ENCODE results near the gene PDE6G.

DNA sequence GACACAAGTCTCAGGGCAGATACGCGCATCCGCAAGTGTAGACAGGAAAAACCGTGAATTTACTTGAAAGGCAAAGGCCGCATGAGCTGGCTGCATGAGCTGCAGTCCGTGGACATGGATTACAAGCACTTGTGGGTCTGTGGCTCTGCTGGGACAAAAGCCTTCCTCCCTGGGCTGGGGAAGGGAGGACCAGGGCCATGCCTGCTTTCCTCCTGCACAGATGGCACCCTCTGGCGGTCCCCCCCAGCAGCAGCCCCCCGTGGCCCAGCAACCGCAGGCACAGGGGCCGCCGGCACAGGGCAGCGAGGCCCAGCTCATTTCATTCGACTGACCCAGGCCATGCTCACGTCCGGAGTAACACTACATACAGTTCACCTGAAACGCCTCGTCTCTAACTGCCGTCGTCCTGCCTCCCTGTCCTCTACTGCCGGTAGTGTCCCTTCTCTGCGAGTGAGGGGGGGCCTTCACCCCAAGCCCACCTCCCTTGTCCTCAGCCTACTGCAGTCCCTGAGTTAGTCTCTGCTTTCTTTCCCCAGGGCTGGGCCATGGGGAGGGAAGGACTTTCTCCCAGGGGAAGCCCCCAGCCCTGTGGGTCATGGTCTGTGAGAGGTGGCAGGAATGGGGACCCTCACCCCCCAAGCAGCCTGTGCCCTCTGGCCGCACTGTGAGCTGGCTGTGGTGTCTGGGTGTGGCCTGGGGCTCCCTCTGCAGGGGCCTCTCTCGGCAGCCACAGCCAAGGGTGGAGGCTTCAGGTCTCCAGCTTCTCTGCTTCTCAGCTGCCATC lies 45.1 kb upstream of the PDE6G start:
- TF ChIP-seq, protein P1, sequence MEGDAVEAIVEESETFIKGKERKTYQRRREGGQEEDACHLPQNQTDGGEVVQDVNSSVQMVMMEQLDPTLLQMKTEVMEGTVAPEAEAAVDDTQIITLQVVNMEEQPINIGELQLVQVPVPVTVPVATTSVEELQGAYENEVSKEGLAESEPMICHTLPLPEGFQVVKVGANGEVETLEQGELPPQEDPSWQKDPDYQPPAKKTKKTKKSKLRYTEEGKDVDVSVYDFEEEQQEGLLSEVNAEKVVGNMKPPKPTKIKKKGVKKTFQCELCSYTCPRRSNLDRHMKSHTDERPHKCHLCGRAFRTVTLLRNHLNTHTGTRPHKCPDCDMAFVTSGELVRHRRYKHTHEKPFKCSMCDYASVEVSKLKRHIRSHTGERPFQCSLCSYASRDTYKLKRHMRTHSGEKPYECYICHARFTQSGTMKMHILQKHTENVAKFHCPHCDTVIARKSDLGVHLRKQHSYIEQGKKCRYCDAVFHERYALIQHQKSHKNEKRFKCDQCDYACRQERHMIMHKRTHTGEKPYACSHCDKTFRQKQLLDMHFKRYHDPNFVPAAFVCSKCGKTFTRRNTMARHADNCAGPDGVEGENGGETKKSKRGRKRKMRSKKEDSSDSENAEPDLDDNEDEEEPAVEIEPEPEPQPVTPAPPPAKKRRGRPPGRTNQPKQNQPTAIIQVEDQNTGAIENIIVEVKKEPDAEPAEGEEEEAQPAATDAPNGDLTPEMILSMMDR (IDR thresholded peaks at IDR 0.05; ENCODE audit: low read depth, low read length), result no peak
- no peak for TF ChIP-seq EZH2phosphoT487 (IDR thresholded peaks at IDR 0.05; ENCODE audit: low read depth)

Data from OCI-LY3 (cell line).